K562 (cell line): ENCODE data around the gene COQ7. TPM values are rescaled to one million over a fixed set of nuclear protein-coding genes. Genes with fewer than 3 reads are reported as not detected.
A peak's percentile ranks its signal among the peaks of the same experiment; 100 is the strongest.

Source experiments
- BDP1 ChIP-seq: IDR thresholded peaks from 3 replicates; pipeline ENCODE4 v1.6.1; 2011; ENCODE audit not compliant: insufficient read length, insufficient read depth
- BHLHE40 ChIP-seq: IDR thresholded peaks from 2 replicates; pipeline ENCODE4 v1.6.1; 2011; ENCODE audit warnings: low read length, improper control_type of control experiment
- CHD1 ChIP-seq: fragments of 200-600 bp; sonication (generic); IDR thresholded peaks from one replicate; pipeline ENCODE4 v1.6.1; 2012; ENCODE audit warnings: mild to moderate bottlenecking, moderate library complexity, low read length, inconsistent platforms
- CXXC5 ChIP-seq: fragments of 250-450 bp; sonication (Bioruptor Pico); IDR thresholded peaks from 2 replicates; pipeline ENCODE4 v1.8.0; 2022; ENCODE audit warnings: inconsistent platforms, mild to moderate bottlenecking, moderate library complexity
- ERF ChIP-seq: fragments of 450-650 bp; formaldehyde crosslinking; IDR thresholded peaks from 2 replicates; pipeline ENCODE4 v1.4.0; 2020; ENCODE audit warnings: mild to moderate bottlenecking, mixed read lengths
- LEF1 ChIP-seq: fragments of 450-650 bp; IDR thresholded peaks from 2 replicates; pipeline ENCODE4 v1.6.1; 2016; ENCODE audit warnings: mild to moderate bottlenecking
- NRF1 ChIP-seq, 2 experiments: fragments of 450-650 bp; IDR thresholded peaks in 1 of 2; conservative IDR thresholded peaks in 1 of 2; 2 replicates each; pipeline ENCODE4 v1.6.1; 2014; ENCODE audit warnings: mild to moderate bottlenecking in 2 of 2
- POLR2G ChIP-seq: fragments of 200-400 bp; formaldehyde crosslinking; IDR thresholded peaks from 2 replicates; pipeline ENCODE4 v1.6.1; 2017; ENCODE audit warnings: low read depth, mild to moderate bottlenecking, antibody characterized with exemption, low read length, moderate library complexity
- RHOXF2B ChIP-seq: fragments of 250-450 bp; sonication (Bioruptor Pico); conservative IDR thresholded peaks from 2 replicates; pipeline ENCODE4 v1.5.1; 2021
- SMC3 ChIP-seq: conservative IDR thresholded peaks from 2 replicates; pipeline ENCODE4 v1.6.1; 2011; ENCODE audit warnings: low read depth, low read length, improper control_type of control experiment; ENCODE audit not compliant: insufficient read depth
- ZNF324 ChIP-seq: fragments of 250-450 bp; sonication (Bioruptor Pico); IDR thresholded peaks from 2 replicates; pipeline ENCODE4 v1.4.0; 2020; ENCODE audit warnings: mild to moderate bottlenecking
- ZNF707 ChIP-seq: fragments of 250-450 bp; sonication (Bioruptor Pico); conservative IDR thresholded peaks from 2 replicates; pipeline ENCODE4 v1.8.0; 2022; ENCODE audit warnings: inconsistent platforms, mild to moderate bottlenecking, moderate library complexity
- ZSCAN32 ChIP-seq: fragments of 450-650 bp; formaldehyde crosslinking; IDR thresholded peaks from 2 replicates; pipeline ENCODE4 v1.4.0; 2020; ENCODE audit warnings: mild to moderate bottlenecking, moderate library complexity
- polyA plus RNA-seq, 8 experiments: library from polyadenylated mRNA; depleted of rRNA in 4 of 8; stranded (reverse) in 5 of 8; unstranded in 3 of 8; fragments of >200 nt; fragmentation: Nextera tagmentation in 2 of 8; fragmentation: Illumina TruSeq in 1 of 8; extraction: Ambion mirVana in 2 of 8; extraction: Trizol in 1 of 8; gene quantifications; 2 replicates each; pipeline versions ENCODE4 v1.2.1 to v1.2.3, GENCODE V29; 2011 to 2014; ENCODE audit warnings: inconsistent platforms in 1 of 8, missing spikeins in 1 of 8
- total RNA-seq, 7 experiments: library from RNA; depleted of rRNA in 6 of 7; stranded (reverse); fragments of >200 nt in 6 of 7; fragmentation: Illumina TruSeq in 2 of 7; extraction: Trizol in 2 of 7; gene quantifications; 2 replicates each; pipeline versions ENCODE4 v1.2.1 to v1.2.3, GENCODE V29; 2011 to 2021; ENCODE audit warnings: low replicate concordance in 1 of 7
- TF ChIP-seq, protein P1 (sequence below): sonication (generic); formaldehyde crosslinking; IDR thresholded peaks from 2 replicates; pipeline ENCODE4 v1.8.1; 2023; ENCODE audit warnings: missing genetic modification reagents, mild to moderate bottlenecking, borderline replicate concordance
- TF ChIP-seq, protein P2 (sequence below), 2 experiments: fragments of 200-800 bp in 1 of 2; sonication (Bioruptor generic) in 1 of 2; sonication (generic) in 1 of 2; formaldehyde crosslinking in 1 of 2; IDR thresholded peaks in 1 of 2; conservative IDR thresholded peaks in 1 of 2; 2 replicates each; pipeline versions ENCODE4 v1.5.0 to v1.6.1; 2016 to 2020; ENCODE audit warnings: missing compliant biosample characterization in 1 of 2, missing genetic modification characterization in 1 of 2, missing genetic modification reagents in 1 of 2
- TF ChIP-seq, protein P3 (sequence below): fragments of 450-650 bp; IDR thresholded peaks from 2 replicates; pipeline ENCODE4 v1.6.1; 2018; ENCODE audit not compliant: partially characterized antibody

Gene COQ7
- total and polyA plus RNA-seq, 9 of the 15 experiments (the other 6 are each of a cell fraction or from before 2014, with no cell fraction given) = 2.3 to 26.1 (median 15.2) TPM

DNA sequence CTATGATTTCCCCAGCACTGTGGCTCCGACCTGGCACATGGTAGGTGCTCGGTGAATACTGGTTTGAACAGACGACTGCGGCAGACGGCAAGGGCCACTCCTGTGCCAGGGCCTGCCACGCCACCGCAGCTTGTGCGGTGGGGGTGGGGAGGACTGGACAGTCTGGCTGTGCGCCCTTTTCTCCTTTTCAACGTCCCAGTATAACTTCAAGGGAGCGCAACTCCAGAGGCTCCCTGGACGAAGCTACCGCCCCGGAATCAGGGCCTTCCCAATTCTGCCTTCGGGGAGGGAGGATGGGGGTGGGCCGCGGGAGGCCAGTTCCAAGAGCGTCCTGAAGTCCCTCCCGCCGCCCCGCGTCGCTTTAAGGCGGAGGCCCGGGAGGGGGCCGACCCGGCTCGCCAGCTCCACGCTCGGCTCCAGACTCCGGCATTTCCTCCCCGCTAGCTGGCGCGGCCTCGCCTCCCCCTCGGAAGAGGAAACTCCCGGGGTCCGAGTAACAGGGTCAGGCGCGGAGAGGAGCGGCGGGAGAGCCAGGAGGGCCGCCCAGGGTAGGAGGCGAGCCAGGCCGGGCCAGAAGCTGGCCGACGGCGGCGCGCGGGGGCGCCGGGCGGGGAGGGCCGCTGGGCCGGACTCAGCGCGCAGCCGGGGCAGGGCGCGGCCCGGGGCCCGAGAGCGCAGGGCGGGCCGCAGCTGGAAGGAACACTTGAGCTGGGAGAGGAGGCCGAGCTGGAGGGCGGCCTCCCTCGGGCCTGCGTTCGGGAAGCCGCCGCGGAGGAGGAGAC is 46.4 kb downstream of the COQ7 start, which contains the start of gene ITPRIPL2 (continued):
- TF ChIP-seq, protein P1, sequence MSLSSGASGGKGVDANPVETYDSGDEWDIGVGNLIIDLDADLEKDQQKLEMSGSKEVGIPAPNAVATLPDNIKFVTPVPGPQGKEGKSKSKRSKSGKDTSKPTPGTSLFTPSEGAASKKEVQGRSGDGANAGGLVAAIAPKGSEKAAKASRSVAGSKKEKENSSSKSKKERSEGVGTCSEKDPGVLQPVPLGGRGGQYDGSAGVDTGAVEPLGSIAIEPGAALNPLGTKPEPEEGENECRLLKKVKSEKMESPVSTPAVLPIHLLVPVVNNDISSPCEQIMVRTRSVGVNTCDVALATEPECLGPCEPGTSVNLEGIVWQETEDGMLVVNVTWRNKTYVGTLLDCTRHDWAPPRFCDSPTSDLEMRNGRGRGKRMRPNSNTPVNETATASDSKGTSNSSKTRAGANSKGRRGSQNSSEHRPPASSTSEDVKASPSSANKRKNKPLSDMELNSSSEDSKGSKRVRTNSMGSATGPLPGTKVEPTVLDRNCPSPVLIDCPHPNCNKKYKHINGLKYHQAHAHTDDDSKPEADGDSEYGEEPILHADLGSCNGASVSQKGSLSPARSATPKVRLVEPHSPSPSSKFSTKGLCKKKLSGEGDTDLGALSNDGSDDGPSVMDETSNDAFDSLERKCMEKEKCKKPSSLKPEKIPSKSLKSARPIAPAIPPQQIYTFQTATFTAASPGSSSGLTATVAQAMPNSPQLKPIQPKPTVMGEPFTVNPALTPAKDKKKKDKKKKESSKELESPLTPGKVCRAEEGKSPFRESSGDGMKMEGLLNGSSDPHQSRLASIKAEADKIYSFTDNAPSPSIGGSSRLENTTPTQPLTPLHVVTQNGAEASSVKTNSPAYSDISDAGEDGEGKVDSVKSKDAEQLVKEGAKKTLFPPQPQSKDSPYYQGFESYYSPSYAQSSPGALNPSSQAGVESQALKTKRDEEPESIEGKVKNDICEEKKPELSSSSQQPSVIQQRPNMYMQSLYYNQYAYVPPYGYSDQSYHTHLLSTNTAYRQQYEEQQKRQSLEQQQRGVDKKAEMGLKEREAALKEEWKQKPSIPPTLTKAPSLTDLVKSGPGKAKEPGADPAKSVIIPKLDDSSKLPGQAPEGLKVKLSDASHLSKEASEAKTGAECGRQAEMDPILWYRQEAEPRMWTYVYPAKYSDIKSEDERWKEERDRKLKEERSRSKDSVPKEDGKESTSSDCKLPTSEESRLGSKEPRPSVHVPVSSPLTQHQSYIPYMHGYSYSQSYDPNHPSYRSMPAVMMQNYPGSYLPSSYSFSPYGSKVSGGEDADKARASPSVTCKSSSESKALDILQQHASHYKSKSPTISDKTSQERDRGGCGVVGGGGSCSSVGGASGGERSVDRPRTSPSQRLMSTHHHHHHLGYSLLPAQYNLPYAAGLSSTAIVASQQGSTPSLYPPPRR = no peak
- TF ChIP-seq ZNF324 (no peak), RHOXF2B (CRISPR knock-in tag) (no peak), BHLHE40 (no peak), ZNF707 (no peak), LEF1 (0 out of 2 replicates have a peak, but pooled peaks have one; percentile 14), CHD1 (no peak), NRF1 (conservative IDR thresholded peaks at IDR 0.05 in 1 of 2, IDR thresholded peaks at IDR 0.05 in 1 of 2) (peak in 1 of 2 experiments; percentile 13; a peak in 1 of 4 replicates), SMC3 (no peak), ZSCAN32 (no peak), POLR2G (peak; percentile 84), BDP1 (no peak), CXXC5 (peak; percentile 68), ERF (CRISPR knock-in tag) (0 out of 2 replicates have a peak, but pooled peaks have one; percentile 66)
- TF ChIP-seq, protein P2, sequence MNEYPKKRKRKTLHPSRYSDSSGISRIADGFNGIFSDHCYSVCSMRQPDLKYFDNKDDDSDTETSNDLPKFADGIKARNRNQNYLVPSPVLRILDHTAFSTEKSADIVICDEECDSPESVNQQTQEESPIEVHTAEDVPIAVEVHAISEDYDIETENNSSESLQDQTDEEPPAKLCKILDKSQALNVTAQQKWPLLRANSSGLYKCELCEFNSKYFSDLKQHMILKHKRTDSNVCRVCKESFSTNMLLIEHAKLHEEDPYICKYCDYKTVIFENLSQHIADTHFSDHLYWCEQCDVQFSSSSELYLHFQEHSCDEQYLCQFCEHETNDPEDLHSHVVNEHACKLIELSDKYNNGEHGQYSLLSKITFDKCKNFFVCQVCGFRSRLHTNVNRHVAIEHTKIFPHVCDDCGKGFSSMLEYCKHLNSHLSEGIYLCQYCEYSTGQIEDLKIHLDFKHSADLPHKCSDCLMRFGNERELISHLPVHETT (CRISPR knock-in tag; conservative IDR thresholded peaks at IDR 0.05 in 1 of 2, IDR thresholded peaks at IDR 0.05 in 1 of 2) = no peak
- TF ChIP-seq, protein P3, sequence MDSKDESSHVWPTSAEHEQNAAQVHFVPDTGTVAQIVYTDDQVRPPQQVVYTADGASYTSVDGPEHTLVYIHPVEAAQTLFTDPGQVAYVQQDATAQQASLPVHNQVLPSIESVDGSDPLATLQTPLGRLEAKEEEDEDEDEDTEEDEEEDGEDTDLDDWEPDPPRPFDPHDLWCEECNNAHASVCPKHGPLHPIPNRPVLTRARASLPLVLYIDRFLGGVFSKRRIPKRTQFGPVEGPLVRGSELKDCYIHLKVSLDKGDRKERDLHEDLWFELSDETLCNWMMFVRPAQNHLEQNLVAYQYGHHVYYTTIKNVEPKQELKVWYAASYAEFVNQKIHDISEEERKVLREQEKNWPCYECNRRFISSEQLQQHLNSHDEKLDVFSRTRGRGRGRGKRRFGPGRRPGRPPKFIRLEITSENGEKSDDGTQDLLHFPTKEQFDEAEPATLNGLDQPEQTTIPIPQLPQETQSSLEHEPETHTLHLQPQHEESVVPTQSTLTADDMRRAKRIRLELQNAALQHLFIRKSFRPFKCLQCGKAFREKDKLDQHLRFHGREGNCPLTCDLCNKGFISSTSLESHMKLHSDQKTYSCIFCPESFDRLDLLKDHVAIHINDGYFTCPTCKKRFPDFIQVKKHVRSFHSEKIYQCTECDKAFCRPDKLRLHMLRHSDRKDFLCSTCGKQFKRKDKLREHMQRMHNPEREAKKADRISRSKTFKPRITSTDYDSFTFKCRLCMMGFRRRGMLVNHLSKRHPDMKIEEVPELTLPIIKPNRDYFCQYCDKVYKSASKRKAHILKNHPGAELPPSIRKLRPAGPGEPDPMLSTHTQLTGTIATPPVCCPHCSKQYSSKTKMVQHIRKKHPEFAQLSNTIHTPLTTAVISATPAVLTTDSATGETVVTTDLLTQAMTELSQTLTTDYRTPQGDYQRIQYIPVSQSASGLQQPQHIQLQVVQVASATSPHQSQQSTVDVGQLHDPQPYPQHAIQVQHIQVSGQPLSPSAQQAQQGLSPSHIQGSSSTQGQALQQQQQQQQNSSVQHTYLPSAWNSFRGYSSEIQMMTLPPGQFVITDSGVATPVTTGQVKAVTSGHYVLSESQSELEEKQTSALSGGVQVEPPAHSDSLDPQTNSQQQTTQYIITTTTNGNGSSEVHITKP = peak; percentile 96
